HepG2 (cell line): ENCODE measurements around the gene TMEM33. TPM values are rescaled to one million over a fixed set of nuclear protein-coding genes. Genes with fewer than 3 reads are reported as not detected.

Source experiments
- CBX1 ChIP-seq: IDR thresholded peaks from one replicate; pipeline ENCODE4 v1.6.1; 2016; ENCODE audit warnings: antibody characterized with exemption, low read depth
- FOSL2 ChIP-seq: sonication (generic); formaldehyde crosslinking; IDR thresholded peaks from 2 replicates; pipeline ENCODE4 v1.4.0; 2020; ENCODE audit warnings: missing genetic modification reagents
- GATA4 ChIP-seq: sonication (generic); IDR thresholded peaks from 2 replicates; pipeline ENCODE4 v1.6.1; 2016; ENCODE audit warnings: antibody characterized with exemption, low read depth, borderline replicate concordance
- GTF2F1 ChIP-seq: fragments of 150-350 bp; IDR thresholded peaks from 2 replicates; pipeline ENCODE4 v1.6.1; 2014; ENCODE audit warnings: low read length
- MIER2 ChIP-seq: IDR thresholded peaks from 2 replicates; pipeline ENCODE4 v1.6.1; 2016; ENCODE audit warnings: missing biosample characterization, missing genetic modification reagents
- NR2F6 ChIP-seq, 2 experiments: IDR thresholded peaks; 2 replicates each; pipeline ENCODE4 v1.6.1; 2016; ENCODE audit warnings: antibody characterized with exemption in 1 of 2, mild to moderate bottlenecking in 1 of 2
- ZBTB21 ChIP-seq: sonication (generic); formaldehyde crosslinking; IDR thresholded peaks from 2 replicates; pipeline ENCODE4 v1.4.0; 2020; ENCODE audit warnings: missing genetic modification reagents
- ZKSCAN8 ChIP-seq: IDR thresholded peaks from 2 replicates; pipeline ENCODE4 v1.6.1; 2016; ENCODE audit warnings: borderline replicate concordance, missing genetic modification reagents, missing compliant biosample characterization
- ZNF225 ChIP-seq: sonication (generic); formaldehyde crosslinking; IDR thresholded peaks from 2 replicates; pipeline ENCODE4 v1.4.0; 2020; ENCODE audit warnings: mild to moderate bottlenecking, missing genetic modification reagents
- ZNF335 ChIP-seq: sonication (generic); formaldehyde crosslinking; IDR thresholded peaks from 2 replicates; pipeline ENCODE4 v1.4.0; 2020; ENCODE audit warnings: missing genetic modification reagents
- ZNF343 ChIP-seq: sonication (generic); formaldehyde crosslinking; IDR thresholded peaks from 2 replicates; pipeline ENCODE4 v1.4.0; 2020; ENCODE audit warnings: mild to moderate bottlenecking, missing genetic modification reagents
- ZNF383 ChIP-seq: sonication (generic); formaldehyde crosslinking; IDR thresholded peaks from 2 replicates; pipeline ENCODE4 v1.4.0; 2020; ENCODE audit warnings: missing genetic modification reagents, mild to moderate bottlenecking, borderline replicate concordance
- ZNF543 ChIP-seq: sonication (generic); formaldehyde crosslinking; IDR thresholded peaks from 2 replicates; pipeline ENCODE4 v1.4.0; 2020; ENCODE audit warnings: mild to moderate bottlenecking, missing genetic modification reagents
- ZNF562 ChIP-seq: sonication (generic); formaldehyde crosslinking; IDR thresholded peaks from 2 replicates; pipeline ENCODE4 v1.8.0; 2022; ENCODE audit warnings: missing genetic modification reagents, borderline replicate concordance
- ZNF563 ChIP-seq: sonication (generic); formaldehyde crosslinking; IDR thresholded peaks from 2 replicates; pipeline ENCODE4 v1.8.0; 2022; ENCODE audit warnings: mild to moderate bottlenecking, moderate library complexity, missing genetic modification reagents
- ZNF629 ChIP-seq: sonication (generic); formaldehyde crosslinking; conservative IDR thresholded peaks from 2 replicates; pipeline ENCODE4 v1.5.0; 2020; ENCODE audit warnings: missing genetic modification reagents
- ZSCAN30 ChIP-seq: sonication (generic); formaldehyde crosslinking; IDR thresholded peaks from 2 replicates; pipeline ENCODE4 v1.5.0; 2020; ENCODE audit warnings: mild to moderate bottlenecking, missing genetic modification reagents
- polyA plus RNA-seq, 8 experiments: library from polyadenylated mRNA; depleted of rRNA in 3 of 8; stranded (reverse) in 7 of 8; unstranded in 1 of 8; fragments of >200 nt; fragmentation: Illumina TruSeq in 4 of 8; extraction: Trizol in 4 of 8; gene quantifications; 2 replicates each; pipeline versions ENCODE4 v1.2.1 to v1.2.3, GENCODE V29; 2011 to 2016; ENCODE audit warnings: low read depth in 4 of 8, missing spikeins in 1 of 8, mixed read lengths in 1 of 8; ENCODE audit not compliant: insufficient read depth in 1 of 8
- total RNA-seq, 5 experiments: library from RNA; depleted of rRNA; stranded (reverse); fragments of >200 nt; fragmentation: Illumina TruSeq; extraction: Trizol; gene quantifications; 2 replicates each; pipeline ENCODE4 v1.2.3, GENCODE V29; 2016; ENCODE audit warnings: low read depth in 1 of 5
- TF ChIP-seq, protein P1 (sequence below): sonication (generic); formaldehyde crosslinking; conservative IDR thresholded peaks from 2 replicates; pipeline ENCODE4 v1.4.0; 2020; ENCODE audit warnings: missing genetic modification reagents
- TF ChIP-seq, protein P2 (sequence below): sonication (generic); formaldehyde crosslinking; IDR thresholded peaks from 2 replicates; pipeline ENCODE4 v1.5.0; 2020; ENCODE audit warnings: mild to moderate bottlenecking, missing genetic modification reagents
- TF ChIP-seq, protein P3 (sequence below): IDR thresholded peaks from 2 replicates; pipeline ENCODE4 v1.6.1; 2016; ENCODE audit warnings: mild to moderate bottlenecking, missing biosample characterization, missing genetic modification reagents
- TF ChIP-seq, protein P4 (sequence below): sonication (generic); formaldehyde crosslinking; IDR thresholded peaks from 2 replicates; pipeline ENCODE4 v1.8.0; 2022; ENCODE audit warnings: missing genetic modification reagents, mild to moderate bottlenecking, moderate library complexity, borderline replicate concordance
- TF ChIP-seq, protein P5 (sequence below): sonication (generic); formaldehyde crosslinking; IDR thresholded peaks from 2 replicates; pipeline ENCODE4 v1.9.0; 2021; ENCODE audit warnings: missing genetic modification reagents, mild to moderate bottlenecking, borderline replicate concordance

The TMEM33 gene
- total and polyA plus RNA-seq, 2 of the 13 experiments (the other 11 are each of a cell fraction or from before 2014, with no cell fraction given), result 36.1 to 66.6 TPM

DNA sequence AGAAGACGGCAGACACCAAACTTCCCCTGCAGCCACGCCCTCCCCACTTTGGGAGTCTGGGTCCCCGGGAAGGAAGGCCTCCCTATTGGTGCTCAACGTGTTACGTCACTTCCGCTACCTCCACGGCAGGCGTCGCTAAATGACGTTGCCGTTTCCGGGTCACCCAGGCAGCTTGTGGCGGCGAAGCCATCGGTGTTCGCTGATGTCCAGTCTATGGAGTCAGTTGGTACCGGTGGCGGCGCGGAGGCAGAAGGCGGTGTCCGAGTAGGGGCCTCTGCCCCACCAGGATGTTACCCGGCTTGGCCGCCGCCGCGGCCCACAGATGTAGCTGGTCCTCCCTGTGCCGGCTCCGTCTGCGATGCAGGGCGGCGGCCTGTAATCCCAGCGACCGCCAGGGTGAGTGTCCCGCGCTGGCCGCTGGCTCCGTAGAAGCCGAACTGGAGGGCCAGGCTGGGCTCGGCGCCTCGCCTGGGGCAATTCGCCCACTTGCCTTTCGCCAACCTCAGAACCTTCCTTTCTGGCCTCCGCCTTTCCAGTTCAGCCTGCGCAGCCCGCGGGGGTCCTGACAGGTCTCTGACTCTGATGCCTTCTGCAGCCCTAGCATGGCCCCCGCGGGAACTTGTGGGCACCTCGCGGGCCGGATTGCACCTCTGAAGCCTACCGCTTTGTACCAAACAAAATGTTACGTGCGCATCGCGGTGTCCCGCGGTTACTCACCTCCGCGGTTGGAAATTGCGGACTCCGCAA lies 55.3 kb downstream of the TMEM33 start, which contains the start of gene SLC30A9 (continued):
- TF ChIP-seq ZNF343, result no peak
- TF ChIP-seq, protein P1, sequence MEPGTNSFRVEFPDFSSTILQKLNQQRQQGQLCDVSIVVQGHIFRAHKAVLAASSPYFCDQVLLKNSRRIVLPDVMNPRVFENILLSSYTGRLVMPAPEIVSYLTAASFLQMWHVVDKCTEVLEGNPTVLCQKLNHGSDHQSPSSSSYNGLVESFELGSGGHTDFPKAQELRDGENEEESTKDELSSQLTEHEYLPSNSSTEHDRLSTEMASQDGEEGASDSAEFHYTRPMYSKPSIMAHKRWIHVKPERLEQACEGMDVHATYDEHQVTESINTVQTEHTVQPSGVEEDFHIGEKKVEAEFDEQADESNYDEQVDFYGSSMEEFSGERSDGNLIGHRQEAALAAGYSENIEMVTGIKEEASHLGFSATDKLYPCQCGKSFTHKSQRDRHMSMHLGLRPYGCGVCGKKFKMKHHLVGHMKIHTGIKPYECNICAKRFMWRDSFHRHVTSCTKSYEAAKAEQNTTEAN, result no peak; the same call in 1 of the 2 replicates
- peak; percentile 99 for TF ChIP-seq ZBTB21 (CRISPR knock-in tag)
- no peak; the same call in 1 of the 2 replicates for TF ChIP-seq ZNF225 (CRISPR knock-in tag)
- TF ChIP-seq ZNF383, result no peak
- TF ChIP-seq ZNF335, result peak; percentile 66; the same call in 1 of the 2 replicates
- no peak for TF ChIP-seq ZNF629
- TF ChIP-seq FOSL2 (CRISPR knock-in tag), result peak; percentile 17; the same call in 1 of the 2 replicates
- TF ChIP-seq MIER2 (CRISPR knock-in tag), result no peak
- TF ChIP-seq CBX1, result peak; percentile 23
- no peak for TF ChIP-seq ZNF543
- TF ChIP-seq, protein P2, sequence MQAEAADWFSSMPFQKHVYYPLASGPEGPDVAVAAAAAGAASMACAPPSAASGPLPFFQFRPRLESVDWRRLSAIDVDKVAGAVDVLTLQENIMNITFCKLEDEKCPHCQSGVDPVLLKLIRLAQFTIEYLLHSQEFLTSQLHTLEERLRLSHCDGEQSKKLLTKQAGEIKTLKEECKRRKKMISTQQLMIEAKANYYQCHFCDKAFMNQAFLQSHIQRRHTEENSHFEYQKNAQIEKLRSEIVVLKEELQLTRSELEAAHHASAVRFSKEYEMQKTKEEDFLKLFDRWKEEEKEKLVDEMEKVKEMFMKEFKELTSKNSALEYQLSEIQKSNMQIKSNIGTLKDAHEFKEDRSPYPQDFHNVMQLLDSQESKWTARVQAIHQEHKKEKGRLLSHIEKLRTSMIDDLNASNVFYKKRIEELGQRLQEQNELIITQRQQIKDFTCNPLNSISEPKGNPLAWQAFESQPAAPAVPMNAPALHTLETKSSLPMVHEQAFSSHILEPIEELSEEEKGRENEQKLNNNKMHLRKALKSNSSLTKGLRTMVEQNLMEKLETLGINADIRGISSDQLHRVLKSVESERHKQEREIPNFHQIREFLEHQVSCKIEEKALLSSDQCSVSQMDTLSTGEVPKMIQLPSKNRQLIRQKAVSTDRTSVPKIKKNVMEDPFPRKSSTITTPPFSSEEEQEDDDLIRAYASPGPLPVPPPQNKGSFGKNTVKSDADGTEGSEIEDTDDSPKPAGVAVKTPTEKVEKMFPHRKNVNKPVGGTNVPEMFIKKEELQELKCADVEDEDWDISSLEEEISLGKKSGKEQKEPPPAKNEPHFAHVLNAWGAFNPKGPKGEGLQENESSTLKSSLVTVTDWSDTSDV (CRISPR knock-in tag), result 0 out of 2 replicates have a peak, but pooled peaks have one; percentile 49
- TF ChIP-seq GTF2F1, result no peak
- TF ChIP-seq ZNF562, result no peak
- peak; percentile 51; the same call in 1 of the 2 replicates for TF ChIP-seq GATA4
- TF ChIP-seq ZSCAN30 (CRISPR knock-in tag), result peak; percentile 90
- TF ChIP-seq, protein P3, sequence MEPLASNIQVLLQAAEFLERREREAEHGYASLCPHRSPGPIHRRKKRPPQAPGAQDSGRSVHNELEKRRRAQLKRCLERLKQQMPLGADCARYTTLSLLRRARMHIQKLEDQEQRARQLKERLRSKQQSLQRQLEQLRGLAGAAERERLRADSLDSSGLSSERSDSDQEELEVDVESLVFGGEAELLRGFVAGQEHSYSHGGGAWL (CRISPR knock-in tag), result peak; percentile 61; the same call in 1 of the 2 replicates
- no peak; the same call in 1 of the 2 replicates for TF ChIP-seq ZKSCAN8 (CRISPR knock-in tag)
- TF ChIP-seq ZNF563 (CRISPR knock-in tag), result peak; percentile 82
- peak; percentile 33; the same call in 1 of the 2 replicates for TF ChIP-seq NR2F6 (IDR thresholded peaks at IDR 0.05)
- TF ChIP-seq NR2F6 (CRISPR knock-in tag; IDR thresholded peaks at IDR 0.05), result peak; percentile 69; the same call in 1 of the 2 replicates
- TF ChIP-seq, protein P4, sequence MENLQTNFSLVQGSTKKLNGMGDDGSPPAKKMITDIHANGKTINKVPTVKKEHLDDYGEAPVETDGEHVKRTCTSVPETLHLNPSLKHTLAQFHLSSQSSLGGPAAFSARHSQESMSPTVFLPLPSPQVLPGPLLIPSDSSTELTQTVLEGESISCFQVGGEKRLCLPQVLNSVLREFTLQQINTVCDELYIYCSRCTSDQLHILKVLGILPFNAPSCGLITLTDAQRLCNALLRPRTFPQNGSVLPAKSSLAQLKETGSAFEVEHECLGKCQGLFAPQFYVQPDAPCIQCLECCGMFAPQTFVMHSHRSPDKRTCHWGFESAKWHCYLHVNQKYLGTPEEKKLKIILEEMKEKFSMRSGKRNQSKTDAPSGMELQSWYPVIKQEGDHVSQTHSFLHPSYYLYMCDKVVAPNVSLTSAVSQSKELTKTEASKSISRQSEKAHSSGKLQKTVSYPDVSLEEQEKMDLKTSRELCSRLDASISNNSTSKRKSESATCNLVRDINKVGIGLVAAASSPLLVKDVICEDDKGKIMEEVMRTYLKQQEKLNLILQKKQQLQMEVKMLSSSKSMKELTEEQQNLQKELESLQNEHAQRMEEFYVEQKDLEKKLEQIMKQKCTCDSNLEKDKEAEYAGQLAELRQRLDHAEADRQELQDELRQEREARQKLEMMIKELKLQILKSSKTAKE (CRISPR knock-in tag), result no peak
- TF ChIP-seq, protein P5, sequence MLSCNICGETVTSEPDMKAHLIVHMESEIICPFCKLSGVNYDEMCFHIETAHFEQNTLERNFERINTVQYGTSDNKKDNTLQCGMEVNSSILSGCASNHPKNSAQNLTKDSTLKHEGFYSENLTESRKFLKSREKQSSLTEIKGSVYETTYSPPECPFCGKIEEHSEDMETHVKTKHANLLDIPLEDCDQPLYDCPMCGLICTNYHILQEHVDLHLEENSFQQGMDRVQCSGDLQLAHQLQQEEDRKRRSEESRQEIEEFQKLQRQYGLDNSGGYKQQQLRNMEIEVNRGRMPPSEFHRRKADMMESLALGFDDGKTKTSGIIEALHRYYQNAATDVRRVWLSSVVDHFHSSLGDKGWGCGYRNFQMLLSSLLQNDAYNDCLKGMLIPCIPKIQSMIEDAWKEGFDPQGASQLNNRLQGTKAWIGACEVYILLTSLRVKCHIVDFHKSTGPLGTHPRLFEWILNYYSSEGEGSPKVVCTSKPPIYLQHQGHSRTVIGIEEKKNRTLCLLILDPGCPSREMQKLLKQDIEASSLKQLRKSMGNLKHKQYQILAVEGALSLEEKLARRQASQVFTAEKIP, result no peak
